Fibroblast of the aortic adventitia (primary cell): ENCODE data around the gene APCDD1. TPM values are rescaled to one million over a fixed set of nuclear protein-coding genes. Genes with fewer than 3 reads are reported as not detected.
"Not testable (repeated sequence)": the region's sequence is repeated elsewhere in the genome, so short reads cannot be mapped to it uniquely, and the experiment has no call there.

Experiments
- DNase-seq: peaks from one replicate; pipeline ENCODE4 v3.0.0-alpha.2; 2010; ENCODE audit warnings: low read depth
- H3K4me3 ChIP-seq: 2 replicates; pipeline ENCODE4 v1.5.1; 2011; ENCODE audit warnings: low read depth, mild to moderate bottlenecking, control low read depth, low read length, moderate library complexity
- CTCF ChIP-seq: IDR thresholded peaks from 2 replicates; pipeline ENCODE4 v1.5.1; 2011; ENCODE audit warnings: mild to moderate bottlenecking, low read length, control low read depth, inconsistent platforms; ENCODE audit not compliant: insufficient read depth
- total RNA-seq: library from RNA; depleted of rRNA; stranded (reverse); fragments of >200 nt; gene quantifications from 2 replicates; pipeline ENCODE4 v1.2.3, GENCODE V29; 2012; ENCODE audit warnings: low replicate concordance

APCDD1 gene
- total RNA-seq, 1 donor, result 0.09 TPM

- H3K4me3 ChIP-seq, result no peak overlapping the region
- TF ChIP-seq CTCF, result no peak
- no peak for DNase-seq
These were observed 81.8 kb downstream of the APCDD1 start for GRCh38 chr18:10536280-10536679.

- TF ChIP-seq CTCF, result no peak
- no peak overlapping the region for H3K4me3 ChIP-seq
- no peak for DNase-seq
These were observed 83.3 kb downstream of the APCDD1 start for GRCh38 chr18:10537765-10538164.

GRCh38 chr18:10539124-10539523, 84.7 kb downstream of the APCDD1 start:
- not testable (repeated sequence) for DNase-seq, H3K4me3 ChIP-seq

Other genes starting within 250 kb of the APCDD1 start
- gene NAPG, start 71.4 kb downstream of the APCDD1 start, total RNA-seq, result 44.6 and 73.6 TPM in 2 replicates